Parathyroid adenoma (tissue), 2 donors: ENCODE measurements around the gene PCSK6.

Source experiments
- H2AFZ ChIP-seq: fragments of 300-600 bp; sonication (generic); one replicate; pipeline ENCODE4 v1.7.0; 2017; ENCODE audit warnings: antibody characterized with exemption, mild to moderate bottlenecking
- H3K27ac ChIP-seq: fragments of 300-600 bp; sonication (generic); one replicate; pipeline ENCODE4 v1.7.0; 2017
- H3K27me3 ChIP-seq: fragments of 300-600 bp; sonication (generic); one replicate; pipeline ENCODE4 v1.7.0; 2017; ENCODE audit warnings: low read length; ENCODE audit not compliant: control insufficient read depth, insufficient read depth
- H3K36me3 ChIP-seq: fragments of 300-600 bp; sonication (generic); one replicate; pipeline ENCODE4 v1.7.0; 2017; ENCODE audit warnings: low read length; ENCODE audit not compliant: control insufficient read depth, insufficient read depth
- H3K4me1 ChIP-seq: fragments of 300-600 bp; sonication (generic); one replicate; pipeline ENCODE4 v1.7.0; 2017; ENCODE audit warnings: control low read depth
- H3K4me2 ChIP-seq: fragments of 300-600 bp; sonication (generic); one replicate; pipeline ENCODE4 v1.7.0; 2017; ENCODE audit warnings: low read length
- H3K4me3 ChIP-seq: fragments of 300-600 bp; sonication (generic); one replicate; pipeline ENCODE4 v1.7.0; 2017; ENCODE audit warnings: low read depth, low read length
- H3K79me2 ChIP-seq: fragments of 300-600 bp; sonication (generic); one replicate; pipeline ENCODE4 v1.7.0; 2017; ENCODE audit warnings: control low read depth
- H3K9ac ChIP-seq: fragments of 300-600 bp; sonication (generic); one replicate; pipeline ENCODE4 v1.7.0; 2017; ENCODE audit warnings: mild to moderate bottlenecking
- H3K9me3 ChIP-seq: fragments of 300-600 bp; sonication (generic); one replicate; pipeline ENCODE4 v1.7.0; 2017; ENCODE audit warnings: low read length; ENCODE audit not compliant: control insufficient read depth
- CTCF ChIP-seq: fragments of 300-600 bp; sonication (generic); IDR thresholded peaks from one replicate; pipeline ENCODE4 v1.7.0; 2017; ENCODE audit warnings: antibody characterized with exemption, mild to moderate bottlenecking
- donor health status: primary hyperparathyroidism.

The PCSK6 gene

DNA sequence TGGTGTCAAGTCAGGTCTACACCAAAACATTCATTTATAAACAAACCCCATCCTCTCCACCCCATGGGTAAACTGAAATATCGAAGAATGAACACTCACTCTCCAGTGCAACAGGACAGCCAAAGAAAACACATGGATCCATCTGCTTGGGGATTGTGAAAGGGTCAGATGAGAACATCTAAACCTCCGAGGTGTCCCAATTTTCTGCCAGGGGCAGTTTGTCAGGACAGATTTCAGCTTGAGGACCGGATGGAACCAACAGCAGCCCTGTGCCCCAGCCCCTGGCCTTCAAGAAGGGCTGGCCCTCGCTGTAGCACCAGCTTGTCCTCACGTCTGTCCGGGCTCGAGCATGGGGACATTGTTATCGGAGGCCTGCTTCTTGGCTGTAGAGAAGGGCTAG, 45.5 kb downstream of the PCSK6 start:
- Histone ChIP-seq H3K36me3 (no peaks in the 10 kb centered on the region), H2AFZ (no peak overlapping the region), H3K27me3 (no peaks in the 10 kb centered on the region), H3K9ac (no peak overlapping the region), H3K4me1 (no peaks in the 10 kb centered on the region), H3K27ac (no peak overlapping the region), H3K9me3 (no peaks in the 10 kb centered on the region), H3K4me2 (no peak overlapping the region), H3K4me3 (no peak overlapping the region), H3K79me2 (no peaks in the 10 kb centered on the region)
- TF ChIP-seq CTCF: no peak

- no peak overlapping the region for H3K27ac ChIP-seq
- H3K79me2 ChIP-seq: no peaks in the 10 kb centered on the region
- TF ChIP-seq CTCF: no peak
- H3K36me3 ChIP-seq: no peaks in the 10 kb centered on the region
- H3K4me3 ChIP-seq: no peak overlapping the region
- H2AFZ ChIP-seq: no peak overlapping the region
- no peak overlapping the region for H3K9ac ChIP-seq
- H3K27me3 ChIP-seq: no peaks in the 10 kb centered on the region
- no peak overlapping the region for H3K4me2 ChIP-seq
- H3K9me3 ChIP-seq: no peaks in the 10 kb centered on the region
- no peaks in the 10 kb centered on the region for H3K4me1 ChIP-seq
These were observed 47.2 kb downstream of the PCSK6 start for GRCh38 chr15:101442272-101442671.

DNA sequence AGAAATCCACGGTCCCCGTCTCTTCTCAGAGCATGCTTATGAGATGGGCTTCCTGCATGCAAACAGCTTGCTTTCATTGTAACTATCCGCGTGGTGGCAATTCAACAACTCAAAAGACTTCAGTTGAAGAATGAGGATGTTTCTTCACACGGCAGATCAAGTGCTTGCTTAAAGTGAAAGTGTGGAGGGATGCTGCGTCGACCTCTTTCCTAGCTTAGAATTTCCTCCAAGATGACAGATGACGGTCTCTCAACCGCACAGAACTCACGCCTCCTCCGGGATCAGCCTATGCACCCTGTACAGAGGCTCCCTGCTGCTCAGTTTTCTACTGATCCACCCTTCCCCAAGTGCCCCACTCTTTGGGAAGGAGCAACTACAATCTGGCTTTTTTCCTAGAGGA, 47.8 kb downstream of the PCSK6 start:
- no peaks in the 10 kb centered on the region for H3K4me1 ChIP-seq
- no peaks in the 10 kb centered on the region for H3K27me3 ChIP-seq
- no peak overlapping the region for H3K27ac ChIP-seq
- H3K36me3 ChIP-seq: no peaks in the 10 kb centered on the region
- no peak overlapping the region for H3K4me2 ChIP-seq
- H3K9ac ChIP-seq: no peak overlapping the region
- H3K9me3 ChIP-seq: no peaks in the 10 kb centered on the region
- no peaks in the 10 kb centered on the region for H3K79me2 ChIP-seq
- no peak overlapping the region for H3K4me3 ChIP-seq
- no peak overlapping the region for H2AFZ ChIP-seq
- TF ChIP-seq CTCF: no peak

GRCh38 chr15:101440846-101441590, 48.5 kb downstream of the PCSK6 start:
- H3K79me2 ChIP-seq: no peaks in the 10 kb centered on the region
- H3K4me3 ChIP-seq: no peak overlapping the region
- TF ChIP-seq CTCF: no peak
- no peak overlapping the region for H3K27ac ChIP-seq
- H3K27me3 ChIP-seq: no peaks in the 10 kb centered on the region
- no peak overlapping the region for H3K4me2 ChIP-seq
- H3K9ac ChIP-seq: no peak overlapping the region
- H3K9me3 ChIP-seq: no peaks in the 10 kb centered on the region
- no peak overlapping the region for H2AFZ ChIP-seq
- no peaks in the 10 kb centered on the region for H3K36me3 ChIP-seq
- H3K4me1 ChIP-seq: no peaks in the 10 kb centered on the region

DNA sequence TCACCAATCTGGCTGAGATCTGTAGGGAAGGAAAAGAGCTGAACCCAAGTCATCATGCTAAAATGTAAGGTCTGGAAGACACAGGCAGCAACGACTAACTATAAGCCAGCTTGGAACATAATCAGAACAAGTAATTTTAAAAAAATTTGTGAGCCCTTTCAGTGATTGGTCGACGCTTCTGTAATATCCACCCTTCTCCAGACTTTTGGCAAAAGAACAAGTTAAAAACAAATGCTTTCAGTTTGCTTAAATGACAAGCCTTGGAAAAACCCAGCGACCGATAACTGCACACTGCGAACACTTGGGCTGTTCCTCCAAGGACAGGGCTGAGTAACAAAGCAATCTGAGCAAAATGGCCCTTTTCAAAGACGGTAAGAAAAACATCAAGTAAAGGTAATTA, 49.6 kb downstream of the PCSK6 start:
- no peak overlapping the region for H3K4me3 ChIP-seq
- H3K4me1 ChIP-seq: no peaks in the 10 kb centered on the region
- TF ChIP-seq CTCF: no peak
- H3K4me2 ChIP-seq: no peak overlapping the region
- no peaks in the 10 kb centered on the region for H3K79me2 ChIP-seq
- no peaks in the 10 kb centered on the region for H3K9me3 ChIP-seq
- H3K27me3 ChIP-seq: no peaks in the 10 kb centered on the region
- no peaks in the 10 kb centered on the region for H3K36me3 ChIP-seq
- H3K27ac ChIP-seq: no peak overlapping the region
- no peak overlapping the region for H2AFZ ChIP-seq
- H3K9ac ChIP-seq: no peak overlapping the region
